HFF-Myc (cell line): Measurements from ENCODE around the gene FSD2.
A peak's percentile ranks its signal among the peaks of the same experiment; 100 is the strongest.

Experiments
- DNase-seq: peaks from one replicate; pipeline ENCODE4 v3.0.0-alpha.2; 2011; ENCODE audit warnings: low read depth; ENCODE audit errors: extremely low read depth
- H3K4me3 ChIP-seq: replicated peaks from 2 replicates; pipeline ENCODE4 v1.5.1; 2011; ENCODE audit warnings: low read depth, mild to moderate bottlenecking, control low read depth, low read length
- TF ChIP-seq, protein P1 (sequence below): IDR thresholded peaks from 2 replicates; pipeline ENCODE4 v1.5.1; 2012; ENCODE audit warnings: mild to moderate bottlenecking, low read depth, low read length, control low read depth; ENCODE audit errors: missing control alignments

The FSD2 gene

DNA sequence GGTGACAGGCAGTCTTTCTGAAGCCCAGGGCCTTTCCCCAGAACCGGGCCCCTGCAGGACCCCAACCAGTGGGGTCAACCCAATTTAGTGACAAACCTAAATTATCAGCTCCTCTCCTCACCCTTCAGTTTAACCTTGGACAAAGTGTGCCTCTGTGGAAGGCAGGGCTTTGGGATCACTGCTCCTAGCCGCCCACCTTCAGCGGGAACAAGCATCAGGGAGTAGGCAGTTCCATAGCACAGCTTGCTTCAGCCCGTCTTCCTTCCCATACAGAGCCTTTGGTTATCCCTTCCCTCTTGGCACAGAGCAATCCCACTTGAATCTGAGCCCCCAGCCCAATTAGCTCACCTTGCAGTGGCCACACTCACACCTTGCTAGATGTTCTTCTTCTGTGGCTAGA lies 90.9 kb downstream of the FSD2 start:
- TF ChIP-seq, protein P1, sequence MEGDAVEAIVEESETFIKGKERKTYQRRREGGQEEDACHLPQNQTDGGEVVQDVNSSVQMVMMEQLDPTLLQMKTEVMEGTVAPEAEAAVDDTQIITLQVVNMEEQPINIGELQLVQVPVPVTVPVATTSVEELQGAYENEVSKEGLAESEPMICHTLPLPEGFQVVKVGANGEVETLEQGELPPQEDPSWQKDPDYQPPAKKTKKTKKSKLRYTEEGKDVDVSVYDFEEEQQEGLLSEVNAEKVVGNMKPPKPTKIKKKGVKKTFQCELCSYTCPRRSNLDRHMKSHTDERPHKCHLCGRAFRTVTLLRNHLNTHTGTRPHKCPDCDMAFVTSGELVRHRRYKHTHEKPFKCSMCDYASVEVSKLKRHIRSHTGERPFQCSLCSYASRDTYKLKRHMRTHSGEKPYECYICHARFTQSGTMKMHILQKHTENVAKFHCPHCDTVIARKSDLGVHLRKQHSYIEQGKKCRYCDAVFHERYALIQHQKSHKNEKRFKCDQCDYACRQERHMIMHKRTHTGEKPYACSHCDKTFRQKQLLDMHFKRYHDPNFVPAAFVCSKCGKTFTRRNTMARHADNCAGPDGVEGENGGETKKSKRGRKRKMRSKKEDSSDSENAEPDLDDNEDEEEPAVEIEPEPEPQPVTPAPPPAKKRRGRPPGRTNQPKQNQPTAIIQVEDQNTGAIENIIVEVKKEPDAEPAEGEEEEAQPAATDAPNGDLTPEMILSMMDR, result no peak
- no peak overlapping the region for H3K4me3 ChIP-seq

DNA sequence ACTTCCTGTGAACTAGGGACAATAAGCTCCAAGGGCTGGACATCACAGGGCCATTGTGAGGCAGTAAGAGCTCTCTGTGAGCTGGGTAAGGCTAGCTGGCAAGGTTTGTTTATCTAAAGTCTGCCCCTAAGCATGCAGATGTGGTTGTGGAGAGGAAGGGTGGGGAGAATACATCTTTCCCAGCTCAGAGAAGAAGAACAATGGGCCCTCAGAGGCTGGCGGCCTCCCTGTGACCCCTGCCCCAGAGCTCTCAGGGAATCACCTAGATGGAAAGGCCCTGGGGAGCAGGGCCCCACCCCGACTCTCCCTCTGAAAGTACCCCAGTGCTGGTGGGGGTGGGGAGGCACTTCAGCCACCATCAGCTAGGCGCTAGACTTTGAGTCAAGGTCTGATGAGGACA lies 91.9 kb downstream of the FSD2 start:
- no peak for DNase-seq
- no peak overlapping the region for H3K4me3 ChIP-seq
- TF ChIP-seq, protein P1, result no peak

More for the DNA sequence above, 90.9 kb downstream of the FSD2 start:
- DNase-seq, result no peak

DNA sequence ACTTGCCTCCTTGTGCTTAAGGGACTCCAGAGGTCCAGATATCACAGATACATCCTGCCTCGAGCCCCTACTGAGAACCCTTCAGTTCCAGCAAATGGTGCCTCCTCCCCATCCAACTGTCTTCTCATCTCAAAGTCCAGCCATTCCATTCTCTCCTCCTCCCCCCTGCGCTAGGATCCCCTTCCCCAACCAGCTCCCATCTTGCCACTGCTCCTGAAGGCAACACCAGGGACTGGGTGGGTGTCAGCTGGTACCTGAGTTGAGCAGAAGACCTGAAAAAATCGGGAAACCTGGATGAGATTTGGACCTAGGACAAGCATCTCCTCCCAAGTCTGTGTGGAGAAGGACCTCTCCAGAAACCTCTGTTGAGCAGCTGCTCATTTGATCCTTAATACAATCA lies 93.8 kb downstream of the FSD2 start:
- H3K4me3 ChIP-seq, result no peak overlapping the region
- DNase-seq, result no peak
- TF ChIP-seq, protein P1, result no peak

DNA sequence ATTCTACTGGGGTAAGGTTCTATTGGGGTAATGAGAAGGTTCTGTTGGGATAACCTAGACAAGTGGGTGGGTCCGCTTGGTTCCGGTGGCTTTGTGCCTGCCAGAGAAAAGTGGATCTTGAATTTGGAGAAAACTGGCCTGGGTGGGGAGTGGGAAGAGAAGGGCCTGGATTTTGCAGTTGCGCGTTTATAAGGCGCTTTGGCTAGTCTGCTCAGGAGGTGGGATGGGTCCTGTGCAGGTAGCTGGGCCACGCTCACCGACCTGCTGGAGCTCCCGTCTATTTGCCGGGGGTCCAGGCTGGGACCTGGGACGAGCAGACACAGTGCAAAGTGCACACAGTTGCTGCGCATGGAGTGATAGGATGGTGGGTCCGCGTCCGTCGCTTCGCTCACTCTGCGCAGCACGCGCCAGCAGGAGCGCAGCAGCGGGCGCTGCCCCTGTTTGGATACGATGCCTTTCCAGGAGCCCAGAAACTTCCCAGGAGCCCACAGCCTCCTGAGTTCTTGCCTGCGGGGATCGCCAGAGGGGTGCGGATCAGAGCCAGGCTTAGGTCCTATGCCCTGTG lies 94.9 kb downstream of the FSD2 start:
- DNase-seq, result no peak
- no peak overlapping the region for H3K4me3 ChIP-seq
- TF ChIP-seq, protein P1, result no peak

DNA sequence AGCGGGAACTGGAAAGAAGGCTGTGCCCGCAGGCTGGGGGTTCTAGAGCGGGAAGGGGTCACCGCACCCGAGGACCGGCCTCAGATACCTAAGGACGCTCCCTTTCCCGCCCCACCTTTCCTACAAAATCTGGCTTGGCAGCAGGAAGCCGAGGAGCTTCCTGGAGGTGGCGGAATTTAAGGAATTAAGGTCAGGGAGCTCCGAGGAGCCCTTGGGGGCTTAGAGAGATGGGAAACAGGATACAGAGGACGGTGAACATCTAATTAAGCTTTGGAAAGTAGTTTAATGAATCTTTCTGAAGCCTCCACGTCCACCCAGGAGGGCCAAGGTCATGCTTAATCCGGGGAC lies 95.7 kb downstream of the FSD2 start:
- TF ChIP-seq, protein P1, result no peak
- no peak for DNase-seq
- H3K4me3 ChIP-seq, result peak overlapping the region; percentile 49

DNA sequence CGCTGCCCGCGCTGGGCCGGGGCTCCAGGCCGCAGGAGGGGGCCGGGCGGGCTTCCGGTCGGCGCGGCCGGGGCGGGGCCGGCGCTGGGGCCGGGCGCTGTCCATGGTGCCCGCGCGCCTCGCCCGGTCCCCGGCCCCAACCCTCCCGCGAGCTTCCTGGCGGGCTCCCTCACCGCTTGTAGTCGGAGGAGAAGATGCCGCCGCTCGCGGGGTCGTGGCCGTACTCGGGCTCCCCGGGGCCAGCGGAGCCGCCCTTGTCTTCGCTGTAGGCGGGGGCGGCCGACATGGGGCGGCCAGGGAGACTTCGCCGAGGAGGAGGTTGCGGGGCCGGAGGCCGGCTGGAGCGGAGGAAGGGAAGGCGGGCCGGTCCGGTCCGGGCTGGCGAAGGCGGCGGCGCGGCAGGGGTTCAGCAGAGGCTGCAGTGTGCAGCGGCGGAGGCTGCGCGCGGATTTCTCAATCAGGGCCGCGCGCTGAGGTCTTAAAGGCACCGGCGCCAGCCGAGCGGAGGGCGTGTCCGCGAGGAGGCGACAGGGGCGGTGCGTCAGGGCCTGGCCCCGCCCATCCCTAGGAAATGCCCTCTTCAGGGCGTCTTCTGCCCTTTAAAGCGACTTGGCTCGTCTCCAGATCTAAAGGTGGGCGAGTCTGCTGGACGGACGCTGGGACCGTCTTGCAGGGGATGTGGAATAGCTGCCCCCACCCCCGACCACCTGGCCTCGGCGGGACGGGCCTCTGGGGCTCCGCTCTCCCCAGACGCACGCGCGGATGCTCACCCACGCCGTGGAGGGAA lies 96.3 kb downstream of the FSD2 start, which contains the start of gene AP3B2:
Gene AP3B2, minus strand, starts transcription at position 455 of the 787 bp plus-strand sequence. Its CDS starts 169 bp downstream, at position 286.
- DNase-seq, result no peak
- peak within 1 kb of the TSS; percentile 49 for H3K4me3 ChIP-seq

More for the DNA sequence above, 96.3 kb downstream of the FSD2 start, which contains the start of gene AP3B2:
- TF ChIP-seq, protein P1, result no peak
